MM.1S (cell line): ENCODE data around the gene RPS2.

Experiments
- DNase-seq: peaks from one replicate; pipeline ENCODE4 v3.0.0-alpha.2; 2015
- H2AFZ ChIP-seq: fragments of 300-600 bp; sonication (generic); 2 replicates; pipeline ENCODE4 v1.6.0; 2016; ENCODE audit warnings: antibody characterized with exemption, low read length
- H3F3A ChIP-seq: fragments of 300-600 bp; sonication (generic); 2 replicates; pipeline ENCODE4 v1.6.1; 2016; ENCODE audit warnings: mild to moderate bottlenecking, antibody characterized with exemption, low read length, moderate library complexity, mixed read lengths; ENCODE audit not compliant: insufficient read depth
- H3K27ac ChIP-seq: fragments of 300-600 bp; sonication (generic); 2 replicates; pipeline ENCODE4 v1.5.1; 2016; ENCODE audit warnings: mild to moderate bottlenecking, low read length
- H3K27me3 ChIP-seq: fragments of 300-600 bp; sonication (generic); replicated peaks from 2 replicates; pipeline ENCODE4 v1.6.0; 2016; ENCODE audit warnings: low read length; ENCODE audit not compliant: insufficient read depth
- H3K36me3 ChIP-seq: fragments of 300-600 bp; sonication (generic); replicated peaks from 2 replicates; pipeline ENCODE4 v1.6.1; 2016; ENCODE audit warnings: mild to moderate bottlenecking, low read length, mixed read lengths; ENCODE audit not compliant: insufficient read depth
- H3K4me1 ChIP-seq: fragments of 300-600 bp; sonication (generic); 2 replicates; pipeline ENCODE4 v1.6.1; 2016; ENCODE audit warnings: low read length, mixed read lengths
- H3K4me2 ChIP-seq: fragments of 300-600 bp; sonication (generic); 2 replicates; pipeline ENCODE4 v1.6.0; 2016; ENCODE audit warnings: low read depth, low read length
- H3K4me3 ChIP-seq: fragments of 300-600 bp; sonication (generic); 2 replicates; pipeline ENCODE4 v1.5.1; 2016; ENCODE audit warnings: low read length, mixed read lengths
- H3K79me2 ChIP-seq: fragments of 300-600 bp; sonication (generic); 2 replicates; pipeline ENCODE4 v1.6.1; 2016; ENCODE audit warnings: mixed run types, low read length, mixed read lengths
- H3K9ac ChIP-seq: fragments of 300-600 bp; sonication (generic); 2 replicates; pipeline ENCODE4 v1.6.1; 2016; ENCODE audit warnings: low read length, mixed read lengths
- H3K9me2 ChIP-seq: fragments of 300-600 bp; sonication (generic); replicated peaks from 2 replicates; pipeline ENCODE4 v1.6.1; 2016; ENCODE audit warnings: mild to moderate bottlenecking, low read length, mixed read lengths; ENCODE audit not compliant: insufficient read depth
- H3K9me3 ChIP-seq: fragments of 300-600 bp; sonication (generic); replicated peaks from 2 replicates; pipeline ENCODE4 v1.6.1; 2016; ENCODE audit warnings: mild to moderate bottlenecking, low read length, mixed read lengths; ENCODE audit not compliant: insufficient read depth
- H4K20me1 ChIP-seq: fragments of 300-600 bp; sonication (generic); 2 replicates; pipeline ENCODE4 v1.6.1; 2016; ENCODE audit warnings: mild to moderate bottlenecking, low read length, moderate library complexity, mixed read lengths; ENCODE audit not compliant: insufficient read depth
- CTCF ChIP-seq: fragments of 300-600 bp; sonication (generic); IDR thresholded peaks from 2 replicates; pipeline ENCODE4 v1.5.1; 2016; ENCODE audit warnings: antibody characterized with exemption, low read length, mixed read lengths
- EZH2 ChIP-seq: fragments of 300-600 bp; sonication (generic); optimal IDR thresholded peaks from 2 replicates; pipeline ENCODE3; 2017; ENCODE audit warnings: low read depth, mild to moderate bottlenecking, antibody characterized with exemption, low read length, mixed read lengths
- EZH2phosphoT487 ChIP-seq: fragments of 300-600 bp; sonication (generic); IDR thresholded peaks from 2 replicates; pipeline ENCODE4 v1.6.1; 2018; ENCODE audit warnings: antibody characterized with exemption, low read length

RPS2 gene

DNA sequence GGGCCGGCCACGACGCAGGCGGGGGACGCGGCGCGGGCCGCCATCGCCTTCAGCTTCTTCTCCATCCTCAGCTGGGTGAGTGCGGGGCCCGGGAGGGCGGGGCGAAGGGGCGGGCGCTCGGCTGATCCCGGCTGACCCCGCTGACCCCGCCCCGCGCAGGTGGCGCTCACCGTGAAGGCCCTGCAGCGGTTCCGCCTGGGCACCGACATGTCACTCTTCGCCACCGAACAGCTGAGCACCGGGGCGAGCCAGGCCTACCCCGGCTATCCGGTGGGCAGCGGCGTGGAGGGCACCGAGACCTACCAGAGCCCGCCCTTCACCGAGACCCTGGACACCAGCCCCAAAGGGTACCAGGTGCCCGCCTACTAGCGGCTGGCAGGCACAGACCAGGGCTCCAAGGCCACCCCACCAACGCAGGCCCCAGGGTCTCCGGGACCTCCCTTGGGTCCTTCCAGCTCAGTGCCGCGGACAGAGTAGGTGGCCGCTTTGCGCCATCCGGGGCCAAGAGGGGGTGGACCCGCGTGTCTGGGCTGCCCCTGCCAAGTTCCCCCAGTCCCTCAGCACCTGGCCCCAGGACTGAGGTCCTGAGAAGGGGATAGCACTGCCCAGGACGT lies 28.2 kb upstream of the RPS2 start:
- no peak overlapping the region for H3K9ac ChIP-seq
- peaks cover 16% of the 10 kb centered on the region for H3K4me1 ChIP-seq

DNA sequence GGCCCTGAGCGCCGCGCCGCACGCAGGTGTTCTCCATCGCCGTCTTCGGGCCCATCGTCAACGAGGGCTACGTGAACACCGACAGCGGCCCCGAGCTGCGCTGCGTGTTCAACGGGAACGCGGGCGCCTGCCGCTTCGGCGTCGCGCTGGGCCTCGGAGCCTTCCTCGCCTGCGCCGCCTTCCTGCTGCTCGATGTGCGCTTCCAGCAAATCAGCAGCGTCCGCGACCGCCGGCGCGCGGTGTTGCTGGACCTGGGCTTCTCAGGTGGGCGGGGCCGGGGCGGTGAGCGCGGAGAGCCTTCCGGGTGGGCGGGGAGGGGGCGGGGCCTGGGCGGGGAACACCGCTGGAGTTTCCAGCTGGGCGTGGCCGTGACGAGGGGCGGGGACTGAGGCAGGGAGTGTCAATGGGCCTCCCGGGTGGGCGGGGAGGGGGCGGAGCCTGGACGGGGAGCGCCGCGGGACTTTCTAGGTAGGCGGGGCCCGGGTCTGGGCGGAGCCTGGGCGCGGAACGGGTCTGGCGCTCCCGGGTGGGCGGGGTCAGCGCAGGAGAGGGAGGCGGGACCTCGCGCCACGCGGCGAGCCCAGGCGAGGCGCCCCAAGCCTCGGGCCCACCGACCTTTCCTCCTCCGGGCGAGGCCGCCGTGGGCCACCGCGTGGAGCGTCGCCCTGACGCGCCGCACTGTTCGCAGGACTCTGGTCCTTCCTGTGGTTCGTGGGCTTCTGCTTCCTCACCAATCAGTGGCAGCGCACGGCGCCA lies 27.5 kb upstream of the RPS2 start:
- TF ChIP-seq EZH2 (no peak), CTCF (no peak), EZH2phosphoT487 (no peak)
- H3K27ac ChIP-seq: no peak overlapping the region
- H3K27me3 ChIP-seq: peaks cover 8% of the 10 kb centered on the region
- H3K9ac ChIP-seq: no peak overlapping the region
- no peaks in the 10 kb centered on the region for H4K20me1 ChIP-seq
- H3K9me3 ChIP-seq: no peaks in the 10 kb centered on the region
- H3K4me3 ChIP-seq: peak overlapping the region; percentile 31; the same call in 1 of the 2 replicates
- H2AFZ ChIP-seq: peak overlapping the region; percentile 69
- peak; percentile 94 for DNase-seq
- peaks cover 13% of the 10 kb centered on the region for H3F3A ChIP-seq
- no peaks in the 10 kb centered on the region for H3K36me3 ChIP-seq
- H3K9me2 ChIP-seq: no peaks in the 10 kb centered on the region
- peaks cover 16% of the 10 kb centered on the region for H3K4me1 ChIP-seq
- H3K4me2 ChIP-seq: peak overlapping the region; percentile 66
- no peaks in the 10 kb centered on the region for H3K79me2 ChIP-seq

More for the DNA sequence above, 28.2 kb upstream of the RPS2 start:
- no peaks in the 10 kb centered on the region for H3K9me3 ChIP-seq
- H3K79me2 ChIP-seq: no peaks in the 10 kb centered on the region
- H3K4me3 ChIP-seq: no peak overlapping the region
- no peak for TF ChIP-seq EZH2phosphoT487
- no peaks in the 10 kb centered on the region for H4K20me1 ChIP-seq
- no peaks in the 10 kb centered on the region for H3K36me3 ChIP-seq
- H3K4me2 ChIP-seq: no peak overlapping the region
- H3K27ac ChIP-seq: no peak overlapping the region
- H3K27me3 ChIP-seq: peaks cover 8% of the 10 kb centered on the region
- H3K9me2 ChIP-seq: no peaks in the 10 kb centered on the region
- H3F3A ChIP-seq: peaks cover 13% of the 10 kb centered on the region
- DNase-seq: no peak
- H2AFZ ChIP-seq: no peak overlapping the region

GRCh38 chr16:1991588-1991947 lies 26.9 kb upstream of the RPS2 start:
- H4K20me1 ChIP-seq: no peaks in the 10 kb centered on the region
- no peak for DNase-seq
- peaks cover 13% of the 10 kb centered on the region for H3F3A ChIP-seq
- H3K4me2 ChIP-seq: peak overlapping the region; percentile 66
- H3K9me3 ChIP-seq: no peaks in the 10 kb centered on the region
- TF ChIP-seq EZH2 (no peak), CTCF (no peak), EZH2phosphoT487 (no peak)
- H3K9me2 ChIP-seq: no peaks in the 10 kb centered on the region
- peak overlapping the region; percentile 31; the same call in 1 of the 2 replicates for H3K4me3 ChIP-seq
- H3K79me2 ChIP-seq: no peaks in the 10 kb centered on the region
- peaks cover 8% of the 10 kb centered on the region for H3K27me3 ChIP-seq
- H3K4me1 ChIP-seq: peaks cover 16% of the 10 kb centered on the region
- H2AFZ ChIP-seq: peak overlapping the region; percentile 69
- no peak overlapping the region for H3K9ac ChIP-seq
- H3K36me3 ChIP-seq: 0 out of 2 replicates have a peak, but pooled peaks cover under 1% of the 10 kb centered on the region
- no peak overlapping the region for H3K27ac ChIP-seq
